ENCODE results near the gene TRPC3. TPM values are rescaled to one million over a fixed set of nuclear protein-coding genes. Genes with fewer than 3 reads are reported as not detected.

TRPC3 gene
- total and polyA plus RNA-seq, 12 donors, result 0.07 to 2.1 (median 0.13) TPM; not detected in 1

DNA sequence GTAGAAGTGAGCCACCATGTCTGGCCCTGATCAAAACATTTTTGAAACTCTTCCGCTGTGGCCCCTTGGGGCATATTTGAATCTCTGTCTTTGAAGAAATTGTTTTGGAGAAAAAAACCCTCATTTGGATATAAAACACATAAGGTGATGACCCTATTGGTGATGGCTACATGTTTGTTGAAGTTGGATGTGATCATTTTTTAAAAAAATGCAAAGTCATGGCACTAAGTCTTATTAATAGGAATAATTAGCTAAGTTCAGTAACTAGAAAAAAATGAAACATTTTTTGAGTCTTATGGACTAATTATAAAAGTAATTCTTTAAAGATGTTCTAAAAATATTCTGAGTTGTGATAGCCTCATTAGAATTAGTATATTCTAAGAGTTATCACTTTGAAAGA is 63.7 kb downstream of the TRPC3 start:
- no peak for DNase-seq
- intact Hi-C loops (cut with DNase I), result no loop called here
- H3K9me3 ChIP-seq (replicated peaks in 1 of 3), result no peaks in the 10 kb centered on the region
- H3K4me1 ChIP-seq (replicated peaks in 1 of 2), result no peaks in the 10 kb centered on the region
- TF ChIP-seq POLR2A (IDR thresholded peaks at IDR 0.05), result no peak
- TF ChIP-seq, protein P1, sequence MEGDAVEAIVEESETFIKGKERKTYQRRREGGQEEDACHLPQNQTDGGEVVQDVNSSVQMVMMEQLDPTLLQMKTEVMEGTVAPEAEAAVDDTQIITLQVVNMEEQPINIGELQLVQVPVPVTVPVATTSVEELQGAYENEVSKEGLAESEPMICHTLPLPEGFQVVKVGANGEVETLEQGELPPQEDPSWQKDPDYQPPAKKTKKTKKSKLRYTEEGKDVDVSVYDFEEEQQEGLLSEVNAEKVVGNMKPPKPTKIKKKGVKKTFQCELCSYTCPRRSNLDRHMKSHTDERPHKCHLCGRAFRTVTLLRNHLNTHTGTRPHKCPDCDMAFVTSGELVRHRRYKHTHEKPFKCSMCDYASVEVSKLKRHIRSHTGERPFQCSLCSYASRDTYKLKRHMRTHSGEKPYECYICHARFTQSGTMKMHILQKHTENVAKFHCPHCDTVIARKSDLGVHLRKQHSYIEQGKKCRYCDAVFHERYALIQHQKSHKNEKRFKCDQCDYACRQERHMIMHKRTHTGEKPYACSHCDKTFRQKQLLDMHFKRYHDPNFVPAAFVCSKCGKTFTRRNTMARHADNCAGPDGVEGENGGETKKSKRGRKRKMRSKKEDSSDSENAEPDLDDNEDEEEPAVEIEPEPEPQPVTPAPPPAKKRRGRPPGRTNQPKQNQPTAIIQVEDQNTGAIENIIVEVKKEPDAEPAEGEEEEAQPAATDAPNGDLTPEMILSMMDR (IDR thresholded peaks at IDR 0.05), result no peak
- no peak overlapping the region for H3K27ac ChIP-seq
- no peaks in the 10 kb centered on the region for H3K27me3 ChIP-seq
- WGBS, 4 donors, result 94 to 100% (median 96%) methylated on average over 1 of the region's 1 CpG
- no peak overlapping the region for H3K4me3 ChIP-seq
- no peaks in the 10 kb centered on the region for H3K36me3 ChIP-seq (replicated peaks in 1 of 2)

DNA sequence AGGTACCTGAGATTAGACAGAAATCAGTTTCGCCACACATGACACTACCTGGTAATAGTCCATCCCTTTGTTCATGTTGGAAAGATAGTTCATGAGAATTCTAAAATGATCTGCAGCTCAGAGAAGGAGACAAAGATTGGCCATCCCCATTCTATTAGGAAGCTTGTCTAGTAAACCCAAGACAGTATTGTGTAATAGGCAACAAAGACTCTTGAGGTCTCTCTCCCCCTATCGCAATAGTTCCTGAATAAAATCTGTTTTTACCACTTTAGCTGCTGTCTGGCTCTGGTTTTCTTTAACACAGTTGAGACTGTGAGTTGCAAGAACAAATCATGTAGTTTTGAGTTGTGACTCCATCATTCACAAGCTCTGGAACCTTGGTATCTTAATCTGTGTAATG is 66.7 kb downstream of the TRPC3 start:
- no peak for DNase-seq
- no peak overlapping the region for H3K4me3 ChIP-seq
- no peak overlapping the region for H3K27ac ChIP-seq
- no peaks in the 10 kb centered on the region for H3K4me1 ChIP-seq (replicated peaks in 1 of 2)
- 83 to 94% (median 86%) methylated on average over 2 of the region's 2 CpGs for WGBS, 4 donors
- no peaks in the 10 kb centered on the region for H3K9me3 ChIP-seq (replicated peaks in 1 of 3)
- intact Hi-C loops (cut with DNase I), result no loop called here
- no peak for TF ChIP-seq POLR2A (IDR thresholded peaks at IDR 0.05)
- TF ChIP-seq, protein P1 (IDR thresholded peaks at IDR 0.05), result no peak
- no peaks in the 10 kb centered on the region for H3K36me3 ChIP-seq (replicated peaks in 1 of 2)
- H3K27me3 ChIP-seq, result no peaks in the 10 kb centered on the region

DNA sequence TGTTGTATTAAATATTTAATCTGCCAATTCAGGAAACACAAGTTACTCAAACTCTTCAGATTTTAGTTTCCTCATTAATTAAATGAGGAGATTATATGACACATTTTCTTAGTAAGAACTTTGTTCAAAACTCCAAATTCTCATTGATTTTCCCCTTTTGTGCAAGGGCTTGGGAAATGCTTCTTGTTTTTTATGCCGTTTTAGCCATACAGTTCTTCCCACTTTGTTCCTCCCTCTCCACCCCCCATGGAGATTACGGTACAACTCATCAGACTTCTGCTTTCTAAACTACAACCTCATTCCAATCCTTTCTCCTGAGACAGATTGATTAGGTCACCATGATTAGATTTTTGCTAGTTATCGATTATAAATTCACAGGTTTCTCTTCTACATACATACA is 70.7 kb downstream of the TRPC3 start:
- H3K4me1 ChIP-seq (replicated peaks in 1 of 2), result no peaks in the 10 kb centered on the region
- 70 to 75% (median 72%) methylated on average over 3 of the region's 3 CpGs for WGBS, 4 donors
- no peaks in the 10 kb centered on the region for H3K36me3 ChIP-seq (replicated peaks in 1 of 2)
- H3K4me3 ChIP-seq, result no peak overlapping the region
- H3K9me3 ChIP-seq (replicated peaks in 1 of 3), result no peaks in the 10 kb centered on the region
- no peaks in the 10 kb centered on the region for H3K27me3 ChIP-seq
- no peak for DNase-seq
- TF ChIP-seq POLR2A (IDR thresholded peaks at IDR 0.05), result no peak
- TF ChIP-seq, protein P1 (IDR thresholded peaks at IDR 0.05), result no peak
- intact Hi-C loops (cut with DNase I), result no loop called here
- H3K27ac ChIP-seq, result no peak overlapping the region

DNA sequence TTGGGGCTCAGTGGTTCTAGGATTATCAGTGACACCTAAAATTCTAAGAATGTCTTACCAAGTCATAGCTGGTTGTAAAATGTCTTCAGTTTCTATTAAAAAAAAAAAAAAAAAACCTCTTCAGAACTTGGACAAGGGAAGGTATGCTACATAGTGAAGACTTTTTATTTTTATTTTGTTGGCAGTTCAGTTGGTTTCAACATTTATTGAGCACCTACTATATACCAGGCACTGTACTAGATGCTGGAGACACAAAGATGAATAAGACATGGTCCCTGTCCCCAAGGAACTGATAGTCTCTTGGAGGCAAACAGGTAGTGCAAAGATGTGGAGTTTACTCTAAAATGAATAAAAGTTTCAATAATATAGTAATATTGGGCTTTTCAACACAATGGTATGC is 72.7 kb downstream of the TRPC3 start:
- Histone ChIP-seq H3K9me3 (replicated peaks in 1 of 3) (no peaks in the 10 kb centered on the region), H3K36me3 (replicated peaks in 1 of 2) (no peaks in the 10 kb centered on the region), H3K27ac (no peak overlapping the region), H3K4me3 (no peak overlapping the region), H3K4me1 (replicated peaks in 1 of 2) (no peaks in the 10 kb centered on the region), H3K27me3 (no peaks in the 10 kb centered on the region)
- DNase-seq, result no peak
- intact Hi-C loops (cut with DNase I), result no loop called here
- TF ChIP-seq, protein P1 (IDR thresholded peaks at IDR 0.05), result no peak
- TF ChIP-seq POLR2A (IDR thresholded peaks at IDR 0.05), result no peak
